Transverse colon (tissue), 3 donors: ENCODE measurements around the gene SWSAP1.

Experiments
- CTCF ChIP-seq, 5 experiments: fragments of 200-600 bp in 3 of 5; fragments of 450-650 bp in 2 of 5; sonication (generic) in 3 of 5; IDR thresholded peaks; 1 replicate in 2 of 5; 2 replicates in 3 of 5; pipeline ENCODE4 v1.5.1; 2016 to 2017; ENCODE audit warnings: antibody characterized with exemption in 5 of 5, inconsistent platforms in 3 of 5, mild to moderate bottlenecking in 2 of 5, moderate library complexity in 1 of 5
- POLR2A ChIP-seq: fragments of 450-650 bp; IDR thresholded peaks from one replicate; pipeline ENCODE4 v1.6.1; 2016; ENCODE audit warnings: antibody characterized with exemption, mild to moderate bottlenecking, moderate library complexity

GRCh38 chr19:11338569-11339253, 35.8 kb upstream of the SWSAP1 start:
- TF ChIP-seq CTCF (IDR thresholded peaks at IDR 0.05): no peak
- TF ChIP-seq POLR2A: no peak
